Endothelial cell of umbilical vein (primary cell): Measurements from ENCODE around the gene SLFN13. TPM values are rescaled to one million over a fixed set of nuclear protein-coding genes. Genes with fewer than 3 reads are reported as not detected.

ENCODE experiments used
- BruUV-seq: library from RNA; stranded (reverse); fragments of 400-500 nt; replicated peaks from 2 replicates; lab custom pipeline; 2021; lab: Mats Ljungman, UMichigan
- CTCF ChIA-PET: fragments of 300-600, 350-600 bp; sonication (Branson Sonifier 250); formaldehyde crosslinking; loops from one replicate; lab custom pipeline; 2021; ENCODE audit warnings: antibody characterized with exemption, inconsistent platforms; lab: Charles Lee
- POLR2A ChIA-PET: fragments of 300-600, 350-600 bp; sonication (Branson Sonifier 250); formaldehyde crosslinking; loops from one replicate; lab custom pipeline; 2021; ENCODE audit warnings: antibody characterized with exemption, inconsistent platforms; lab: Charles Lee
- DNase-seq: peaks from one replicate; pipeline ENCODE4 v3.0.0-alpha.2; 2011; ENCODE audit warnings: low read depth, low spot score
- FAIRE-seq: peaks from 2 replicates; lab custom pipeline; 2011; peaks lifted over from hg19 to GRCh38; lab: Jason Lieb, UNC
- H2AFZ ChIP-seq: 2 replicates; pipeline ENCODE4 v1.6.0; 2012; ENCODE audit warnings: low read depth, low read length, control low read depth, inconsistent platforms
- H3K27ac ChIP-seq: 2 replicates; pipeline ENCODE4 v1.5.1; 2011; ENCODE audit warnings: low read depth, mild to moderate bottlenecking, control low read depth, low read length, moderate library complexity; ENCODE audit not compliant: insufficient read depth
- H3K27me3 ChIP-seq, 2 experiments: 2 replicates each; pipeline versions ENCODE4 v1.6.0 to v1.6.1; 2011; ENCODE audit warnings: low read length in 2 of 2, mixed read lengths in 1 of 2; ENCODE audit not compliant: control insufficient read depth in 2 of 2, insufficient read depth in 2 of 2
- H3K36me3 ChIP-seq, 2 experiments: 2 replicates in 1 of 2; 3 replicates in 1 of 2; pipeline ENCODE4 v1.5.1; 2011; ENCODE audit warnings: low read length in 2 of 2, mild to moderate bottlenecking in 1 of 2, moderate library complexity in 1 of 2; ENCODE audit not compliant: control insufficient read depth in 2 of 2, insufficient read depth in 2 of 2; ENCODE audit errors: extremely low read depth in 1 of 2
- H3K4me1 ChIP-seq: 3 replicates; pipeline ENCODE4 v1.5.1; 2011; ENCODE audit warnings: mild to moderate bottlenecking, low read length; ENCODE audit not compliant: control insufficient read depth, insufficient read depth; ENCODE audit errors: extremely low read depth
- H3K4me2 ChIP-seq: 2 replicates; pipeline ENCODE4 v1.6.1; 2011; ENCODE audit warnings: low read length, control low read depth, mixed read lengths; ENCODE audit not compliant: insufficient read depth
- H3K4me3 ChIP-seq, 3 experiments: fragments of 200-600 bp in 1 of 3; sonication (generic), shearing (Covaris generic) in 1 of 3; replicated peaks in 1 of 3; 2 replicates each; pipeline ENCODE4 v1.5.1; 2011 to 2016; ENCODE audit warnings: control low read depth in 3 of 3, low read length in 3 of 3, mild to moderate bottlenecking in 2 of 3, inconsistent platforms in 1 of 3, low read depth in 1 of 3, moderate library complexity in 1 of 3; ENCODE audit not compliant: insufficient read depth in 1 of 3
- H3K79me2 ChIP-seq: 2 replicates; pipeline ENCODE4 v1.6.0; 2012; ENCODE audit warnings: low read length, inconsistent platforms; ENCODE audit not compliant: control insufficient read depth, insufficient read depth
- H3K9ac ChIP-seq: replicated peaks from 2 replicates; pipeline ENCODE3; 2011; ENCODE audit warnings: low read length, control low read depth; ENCODE audit not compliant: insufficient read depth; ENCODE audit errors: extremely low read depth
- H3K9me1 ChIP-seq: replicated peaks from 3 replicates; pipeline ENCODE4 v1.6.0; 2011; ENCODE audit warnings: mild to moderate bottlenecking, low read length; ENCODE audit not compliant: control insufficient read depth, insufficient read depth; ENCODE audit errors: extremely low read depth
- H3K9me3 ChIP-seq: replicated peaks from 2 replicates; pipeline ENCODE4 v1.5.1; 2012; ENCODE audit warnings: low read length, inconsistent platforms; ENCODE audit not compliant: control insufficient read depth, insufficient read depth
- H4K20me1 ChIP-seq: replicated peaks from 2 replicates; pipeline ENCODE3; 2011; ENCODE audit warnings: mild to moderate bottlenecking, low read length; ENCODE audit not compliant: control insufficient read depth, insufficient read depth; ENCODE audit errors: extremely low read depth
- EZH2 ChIP-seq: IDR thresholded peaks from 2 replicates; pipeline ENCODE4 v1.6.1; 2012; ENCODE audit warnings: borderline replicate concordance, low read depth, mild to moderate bottlenecking, moderate library complexity, low read length, inconsistent platforms; ENCODE audit not compliant: severe bottlenecking
- FOS ChIP-seq: IDR thresholded peaks from 2 replicates; pipeline ENCODE4 v1.6.1; 2011; ENCODE audit warnings: mild to moderate bottlenecking, low read length, moderate library complexity, borderline replicate concordance; ENCODE audit not compliant: insufficient read depth
- GATA2 ChIP-seq: IDR thresholded peaks from 2 replicates; pipeline ENCODE4 v1.7.0; 2011; ENCODE audit warnings: low read depth, mild to moderate bottlenecking, moderate library complexity, mixed read lengths, low read length; ENCODE audit not compliant: insufficient read length, insufficient read depth
- JUN ChIP-seq: IDR thresholded peaks from 2 replicates; pipeline ENCODE4 v1.6.1; 2011; ENCODE audit warnings: borderline replicate concordance, low read depth; ENCODE audit not compliant: insufficient read length, insufficient read depth
- MYC ChIP-seq: IDR thresholded peaks from one replicate; pipeline ENCODE4 v1.6.1; 2011; ENCODE audit warnings: mild to moderate bottlenecking, low read depth, low read length
- POLR2A ChIP-seq: IDR thresholded peaks from 2 replicates; pipeline ENCODE4 v1.6.1; 2012; ENCODE audit warnings: low read depth, mild to moderate bottlenecking, control low read depth, low read length
- POLR2AphosphoS5 ChIP-seq: IDR thresholded peaks from 2 replicates; pipeline ENCODE4 v1.6.1; 2012; ENCODE audit warnings: low read depth, mild to moderate bottlenecking, control low read depth, low read length, moderate library complexity; ENCODE audit not compliant: insufficient read depth
- dilution Hi-C: fragments of 300-500 bp; cut with MboI; formaldehyde crosslinking; loops from one replicate; pipeline ENCODE4 v1.15.0; 2019; ENCODE audit warnings: low sequenced_read_pairs; ENCODE audit not compliant: extremely low pct_ligation_motif_present
- intact Hi-C: fragments of 100-400 bp; cut with micrococcal nuclease; formaldehyde crosslinking; loops from one replicate; pipeline ENCODE4 v1.10.0; 2022
- polyA plus RNA-seq, 4 experiments: library from polyadenylated mRNA; depleted of rRNA in 3 of 4; stranded (reverse) in 3 of 4; unstranded in 1 of 4; fragments of >200 nt; gene quantifications; 2 replicates each; pipeline versions ENCODE4 v1.2.1 to v1.2.3, GENCODE V29; 2011 to 2012; ENCODE audit warnings: missing spikeins in 1 of 4
- total RNA-seq: library from RNA; stranded (reverse); gene quantifications from 2 replicates; pipeline ENCODE4 v1.2.3, GENCODE V29; 2021
- TF ChIP-seq, protein P1 (sequence below), 2 donors: IDR thresholded peaks; 1 replicate in 1 of 2; 2 replicates in 1 of 2; pipeline ENCODE4 v1.5.1; 2011; ENCODE audit warnings: low read length in 2 of 2, mild to moderate bottlenecking in 2 of 2, moderate library complexity in 2 of 2, control low read depth in 1 of 2, inconsistent platforms in 1 of 2, low read depth in 1 of 2; ENCODE audit not compliant: insufficient read depth in 1 of 2; ENCODE audit errors: extremely low read depth in 1 of 2
- TF ChIP-seq, protein P2 (sequence below): IDR thresholded peaks from 2 replicates; pipeline ENCODE4 v1.6.1; 2011; ENCODE audit not compliant: insufficient read depth, insufficient read length

Gene SLFN13
- total and polyA plus RNA-seq, 2 donors (not counting 3 experiments of a cell fraction or from before 2014, with no cell fraction given), result 2.3 to 13.7 TPM

DNA sequence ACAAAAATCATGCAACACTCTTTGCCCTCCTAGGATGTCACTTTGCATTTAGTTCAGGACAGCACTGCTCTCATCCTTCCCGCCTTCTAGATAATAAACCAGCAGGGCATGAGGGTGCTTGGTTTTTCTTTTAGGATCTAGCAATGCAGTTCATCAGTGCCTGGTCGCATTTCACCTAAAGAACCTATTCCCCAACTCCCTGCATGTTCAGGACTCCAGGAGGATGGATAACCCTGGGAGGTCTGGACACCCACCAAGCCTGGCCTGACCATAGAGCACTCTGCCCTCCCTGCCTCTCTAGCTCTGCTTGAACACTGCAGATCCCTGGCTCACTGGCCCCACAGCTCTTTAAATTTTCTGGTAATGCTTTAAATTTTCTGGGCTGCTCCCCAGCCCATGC lies 18.9 kb downstream of the SLFN13 start:
- ChIA-PET POLR2A (no interaction called here), CTCF (interaction anchor here (0.8 to 1.3 kb wide), 3 partner anchors 104 to 242 kb away, joined by 3 read pairs; no protein-coding TSS in a partner anchor)
- no peak for DNase-seq
- H3K9ac ChIP-seq, result no peak overlapping the region
- dilution Hi-C loops, result no loop called here
- no peak overlapping the region for H2AFZ ChIP-seq
- no peak for TF ChIP-seq FOS
- no peak for TF ChIP-seq JUN
- TF ChIP-seq EZH2, result no peak
- TF ChIP-seq, protein P1, sequence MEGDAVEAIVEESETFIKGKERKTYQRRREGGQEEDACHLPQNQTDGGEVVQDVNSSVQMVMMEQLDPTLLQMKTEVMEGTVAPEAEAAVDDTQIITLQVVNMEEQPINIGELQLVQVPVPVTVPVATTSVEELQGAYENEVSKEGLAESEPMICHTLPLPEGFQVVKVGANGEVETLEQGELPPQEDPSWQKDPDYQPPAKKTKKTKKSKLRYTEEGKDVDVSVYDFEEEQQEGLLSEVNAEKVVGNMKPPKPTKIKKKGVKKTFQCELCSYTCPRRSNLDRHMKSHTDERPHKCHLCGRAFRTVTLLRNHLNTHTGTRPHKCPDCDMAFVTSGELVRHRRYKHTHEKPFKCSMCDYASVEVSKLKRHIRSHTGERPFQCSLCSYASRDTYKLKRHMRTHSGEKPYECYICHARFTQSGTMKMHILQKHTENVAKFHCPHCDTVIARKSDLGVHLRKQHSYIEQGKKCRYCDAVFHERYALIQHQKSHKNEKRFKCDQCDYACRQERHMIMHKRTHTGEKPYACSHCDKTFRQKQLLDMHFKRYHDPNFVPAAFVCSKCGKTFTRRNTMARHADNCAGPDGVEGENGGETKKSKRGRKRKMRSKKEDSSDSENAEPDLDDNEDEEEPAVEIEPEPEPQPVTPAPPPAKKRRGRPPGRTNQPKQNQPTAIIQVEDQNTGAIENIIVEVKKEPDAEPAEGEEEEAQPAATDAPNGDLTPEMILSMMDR (IDR thresholded peaks at IDR 0.05; ENCODE audit: extremely low read depth in 1 of 2, insufficient read depth in 1 of 2, low read depth in 1 of 2, low read length in 2 of 2), result no peak
- TF ChIP-seq GATA2, result no peak
- TF ChIP-seq, protein P2, sequence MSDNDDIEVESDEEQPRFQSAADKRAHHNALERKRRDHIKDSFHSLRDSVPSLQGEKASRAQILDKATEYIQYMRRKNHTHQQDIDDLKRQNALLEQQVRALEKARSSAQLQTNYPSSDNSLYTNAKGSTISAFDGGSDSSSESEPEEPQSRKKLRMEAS, result no peak
- TF ChIP-seq POLR2AphosphoS5, result no peak
- no peak for TF ChIP-seq MYC
- no peak for TF ChIP-seq POLR2A
- H3K9me3 ChIP-seq, result no peaks in the 10 kb centered on the region
- intact Hi-C loops, result loop anchor here (5.0 to 10.0 kb wide), 3 partner anchors 255 to 1177 kb away; partner anchors contain the start of gene TAF15
- H3K27ac ChIP-seq, result no peak overlapping the region
- peaks cover 23% of the 10 kb centered on the region for H3K4me1 ChIP-seq
- H3K79me2 ChIP-seq, result peaks cover 64% of the 10 kb centered on the region
- no peaks in the 10 kb centered on the region for H3K9me1 ChIP-seq
- peaks cover 0 to 3% of the 10 kb centered on the region in 2 experiments for H3K36me3 ChIP-seq
- H3K4me3 ChIP-seq, result no peak overlapping the region
- no TSS peak for BruUV-seq
- H4K20me1 ChIP-seq, result peaks cover 3% of the 10 kb centered on the region
- FAIRE-seq, result no peak
- H3K4me2 ChIP-seq, result no peak overlapping the region
- H3K27me3 ChIP-seq, result no peaks in the 10 kb centered on the region
